SU-DHL-6 (cell line): ENCODE data around the gene COBL.

Experiments used
- H2AFZ ChIP-seq: fragments of 200-600 bp; sonication (generic); 2 replicates; pipeline ENCODE4 v1.6.1; 2014; ENCODE audit warnings: low read depth, mild to moderate bottlenecking, moderate library complexity, mixed read lengths, antibody characterized with exemption, low read length; ENCODE audit not compliant: severe bottlenecking
- H3F3A ChIP-seq: fragments of 200-600 bp; shearing (Covaris generic); 2 replicates; pipeline ENCODE4 v1.6.0; 2016; ENCODE audit warnings: antibody characterized with exemption, mild to moderate bottlenecking; ENCODE audit not compliant: insufficient read depth
- H3K27ac ChIP-seq: fragments of 200-600 bp; sonication (generic); 2 replicates; pipeline ENCODE4 v1.5.1; 2016; ENCODE audit warnings: low read depth, mild to moderate bottlenecking, low read length, moderate library complexity, mixed read lengths
- H3K27me3 ChIP-seq: fragments of 200-600 bp; sonication (generic), shearing (Covaris generic); 2 replicates; pipeline ENCODE4 v1.6.0; 2014; ENCODE audit warnings: mild to moderate bottlenecking, low read length
- H3K36me3 ChIP-seq: fragments of 200-600 bp; sonication (generic); 2 replicates; pipeline ENCODE4 v1.6.1; 2014; ENCODE audit warnings: mild to moderate bottlenecking, low read length, mixed read lengths
- H3K4me2 ChIP-seq: fragments of 300-600, 200-600 bp; shearing (Covaris generic), sonication (generic); 2 replicates; pipeline ENCODE4 v1.6.0; 2014; ENCODE audit warnings: low read length, low read depth, mild to moderate bottlenecking; ENCODE audit not compliant: poor library complexity, severe bottlenecking
- H3K4me3 ChIP-seq: fragments of 200-600 bp; sonication (generic); 2 replicates; pipeline ENCODE4 v1.5.1; 2014; ENCODE audit warnings: antibody characterized with exemption, low read length, mild to moderate bottlenecking, mixed read lengths; ENCODE audit not compliant: insufficient read depth, poor library complexity, severe bottlenecking
- H3K79me2 ChIP-seq: fragments of 200-600 bp; sonication (generic); 2 replicates; pipeline ENCODE4 v1.6.1; 2014; ENCODE audit warnings: mild to moderate bottlenecking, low read length, moderate library complexity; ENCODE audit not compliant: insufficient read depth
- H3K9ac ChIP-seq: fragments of 200-600 bp; sonication (generic); 2 replicates; pipeline ENCODE4 v1.7.0; 2014; ENCODE audit warnings: mild to moderate bottlenecking, low read length
- H3K9me2 ChIP-seq: fragments of 200-600 bp; sonication (generic); replicated peaks from 2 replicates; pipeline ENCODE4 v1.6.1; 2014; ENCODE audit warnings: low read length; ENCODE audit not compliant: insufficient read depth
- H3K9me3 ChIP-seq: fragments of 200-600 bp; sonication (generic); 2 replicates; pipeline ENCODE4 v1.6.1; 2014; ENCODE audit warnings: low read length, mixed read lengths; ENCODE audit not compliant: insufficient read depth
- H4K20me1 ChIP-seq: fragments of 200-600 bp; sonication (generic); 2 replicates; pipeline ENCODE4 v1.6.1; 2014; ENCODE audit warnings: low read depth, mild to moderate bottlenecking, antibody characterized with exemption, low read length, moderate library complexity, mixed read lengths
- CTCF ChIP-seq: fragments of 200-600 bp; sonication (generic); IDR thresholded peaks from one replicate; pipeline ENCODE4 v1.5.1; 2017; ENCODE audit warnings: antibody characterized with exemption, mild to moderate bottlenecking, low read length, moderate library complexity; ENCODE audit not compliant: insufficient read depth, poor library complexity, severe bottlenecking
- EZH2phosphoT487 ChIP-seq: fragments of 200-600 bp; sonication (generic), shearing (Covaris generic); conservative IDR thresholded peaks from 2 replicates; pipeline ENCODE4 v1.6.1; 2018; ENCODE audit warnings: mild to moderate bottlenecking, antibody characterized with exemption, low read length, moderate library complexity, mixed read lengths

COBL gene

GRCh38 chr7:51349820-51350545 lies 33.4 kb upstream of the COBL start:
- no peaks in the 10 kb centered on the region for H3K9me2 ChIP-seq
- no peaks in the 10 kb centered on the region for H3K36me3 ChIP-seq
- TF ChIP-seq CTCF = no peak
- TF ChIP-seq EZH2phosphoT487 = no peak
- H2AFZ ChIP-seq = no peak overlapping the region
- H3K27ac ChIP-seq = no peak overlapping the region
- no peak overlapping the region for H3K9ac ChIP-seq
- no peak overlapping the region for H3K4me3 ChIP-seq
- H4K20me1 ChIP-seq = no peaks in the 10 kb centered on the region
- H3K9me3 ChIP-seq = no peaks in the 10 kb centered on the region
- H3K79me2 ChIP-seq = no peaks in the 10 kb centered on the region
- H3F3A ChIP-seq = no peaks in the 10 kb centered on the region
- no peaks in the 10 kb centered on the region for H3K27me3 ChIP-seq
- no peak overlapping the region for H3K4me2 ChIP-seq

GRCh38 chr7:51346126-51346525 lies 29.5 kb upstream of the COBL start:
- H3K36me3 ChIP-seq = no peaks in the 10 kb centered on the region

GRCh38 chr7:51344406-51345138 lies 28.0 kb upstream of the COBL start:
- Histone ChIP-seq H3K9ac (no peak overlapping the region), H3K27ac (no peak overlapping the region), H3K4me3 (no peak overlapping the region), H2AFZ (no peak overlapping the region), H3K9me2 (no peaks in the 10 kb centered on the region), H3K79me2 (no peaks in the 10 kb centered on the region), H3K9me3 (no peaks in the 10 kb centered on the region), H3K27me3 (no peaks in the 10 kb centered on the region), H3K36me3 (no peaks in the 10 kb centered on the region), H4K20me1 (no peaks in the 10 kb centered on the region), H3K4me2 (no peak overlapping the region), H3F3A (no peaks in the 10 kb centered on the region)
- TF ChIP-seq EZH2phosphoT487 = no peak
- TF ChIP-seq CTCF = no peak

More at GRCh38 chr7:51346126-51346525, 29.5 kb upstream of the COBL start:
- Histone ChIP-seq H4K20me1 (no peaks in the 10 kb centered on the region), H3K27me3 (no peaks in the 10 kb centered on the region), H3K27ac (no peak overlapping the region), H3K9ac (no peak overlapping the region), H3K79me2 (no peaks in the 10 kb centered on the region), H3K9me3 (no peaks in the 10 kb centered on the region), H2AFZ (no peak overlapping the region), H3F3A (no peaks in the 10 kb centered on the region), H3K4me2 (no peak overlapping the region), H3K4me3 (no peak overlapping the region), H3K9me2 (no peaks in the 10 kb centered on the region)
- TF ChIP-seq EZH2phosphoT487 (no peak), CTCF (no peak)
